Measurements from ENCODE around the gene ABCE1. TPM values are rescaled to one million over a fixed set of nuclear protein-coding genes. Genes with fewer than 3 reads are reported as not detected.

Gene ABCE1
- total RNA-seq, 2 experiments from 2014 or later = 108 to 111 TPM

DNA sequence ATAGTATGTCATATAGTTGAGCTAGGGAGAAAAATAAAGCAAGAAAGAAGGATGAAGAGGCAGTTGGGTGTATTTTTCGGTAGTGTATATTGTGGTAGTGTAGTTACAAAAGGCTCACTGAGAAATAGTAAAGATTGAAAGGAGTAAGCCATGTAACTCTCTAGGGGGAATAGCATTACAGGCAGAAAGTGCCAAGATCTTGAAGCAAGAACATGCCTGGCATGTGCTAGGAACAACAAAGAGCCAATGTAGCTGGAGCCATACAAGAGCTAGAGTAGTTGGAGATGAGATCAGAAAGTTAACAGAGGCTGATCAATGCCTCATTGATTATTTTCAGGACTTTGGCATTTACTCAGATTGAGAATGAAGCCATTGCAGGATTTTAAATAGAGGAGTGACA is 3.0 kb downstream of the ABCE1 start:
- peak overlapping the region; percentile 79 for H3K4me2 ChIP-seq (ENCODE audit: low read length)
- CTCF ChIA-PET (ENCODE audit: unreplicated experiment) = no interaction called here
- no peak overlapping the region for H2AFZ ChIP-seq (ENCODE audit: low read length)
- peaks cover 97% of the 10 kb centered on the region for H3K79me2 ChIP-seq (ENCODE audit: insufficient read depth, low read depth, low read length)
- BruUV-seq (replicated peaks) = no TSS peak
- DNase-seq (ENCODE audit: low spot score) = no peak
- H3K4me3 ChIP-seq (ENCODE audit: low read depth, low read length, poor library complexity, severe bottlenecking) = peak overlapping the region; percentile 22
- H4K20me1 ChIP-seq (ENCODE audit: insufficient read depth, low read length) = peaks cover 50% of the 10 kb centered on the region
- intact Hi-C loops (cut with micrococcal nuclease; ENCODE audit: unreplicated experiment) = no loop called here
- H3K4me1 ChIP-seq (ENCODE audit: insufficient read depth, low read length, poor library complexity, severe bottlenecking) = peaks cover 49% of the 10 kb centered on the region
- peaks cover 60% of the 10 kb centered on the region for H3K36me3 ChIP-seq (ENCODE audit: insufficient read depth, low read length)
- POLR2A ChIA-PET = interaction anchor here (0.9 to 3.0 kb wide), 6 partner anchors 9 to 75 kb away, joined by 3 to 15 read pairs (median 4); no protein-coding TSS in a partner anchor
- no peaks in the 10 kb centered on the region for H3K9me3 ChIP-seq (ENCODE audit: low read length)
- no peak overlapping the region for H3K27ac ChIP-seq (ENCODE audit: low read depth, low read length, poor library complexity, severe bottlenecking)
- TF ChIP-seq, protein P1, sequence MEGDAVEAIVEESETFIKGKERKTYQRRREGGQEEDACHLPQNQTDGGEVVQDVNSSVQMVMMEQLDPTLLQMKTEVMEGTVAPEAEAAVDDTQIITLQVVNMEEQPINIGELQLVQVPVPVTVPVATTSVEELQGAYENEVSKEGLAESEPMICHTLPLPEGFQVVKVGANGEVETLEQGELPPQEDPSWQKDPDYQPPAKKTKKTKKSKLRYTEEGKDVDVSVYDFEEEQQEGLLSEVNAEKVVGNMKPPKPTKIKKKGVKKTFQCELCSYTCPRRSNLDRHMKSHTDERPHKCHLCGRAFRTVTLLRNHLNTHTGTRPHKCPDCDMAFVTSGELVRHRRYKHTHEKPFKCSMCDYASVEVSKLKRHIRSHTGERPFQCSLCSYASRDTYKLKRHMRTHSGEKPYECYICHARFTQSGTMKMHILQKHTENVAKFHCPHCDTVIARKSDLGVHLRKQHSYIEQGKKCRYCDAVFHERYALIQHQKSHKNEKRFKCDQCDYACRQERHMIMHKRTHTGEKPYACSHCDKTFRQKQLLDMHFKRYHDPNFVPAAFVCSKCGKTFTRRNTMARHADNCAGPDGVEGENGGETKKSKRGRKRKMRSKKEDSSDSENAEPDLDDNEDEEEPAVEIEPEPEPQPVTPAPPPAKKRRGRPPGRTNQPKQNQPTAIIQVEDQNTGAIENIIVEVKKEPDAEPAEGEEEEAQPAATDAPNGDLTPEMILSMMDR (conservative IDR thresholded peaks at IDR 0.05; ENCODE audit: low read length) = no peak
- TF ChIP-seq EZH2phosphoT487 (IDR thresholded peaks at IDR 0.05; ENCODE audit: borderline replicate concordance, low read depth, low read length) = no peak
- H3K9me2 ChIP-seq (ENCODE audit: insufficient read depth, low read length) = no peaks in the 10 kb centered on the region

DNA sequence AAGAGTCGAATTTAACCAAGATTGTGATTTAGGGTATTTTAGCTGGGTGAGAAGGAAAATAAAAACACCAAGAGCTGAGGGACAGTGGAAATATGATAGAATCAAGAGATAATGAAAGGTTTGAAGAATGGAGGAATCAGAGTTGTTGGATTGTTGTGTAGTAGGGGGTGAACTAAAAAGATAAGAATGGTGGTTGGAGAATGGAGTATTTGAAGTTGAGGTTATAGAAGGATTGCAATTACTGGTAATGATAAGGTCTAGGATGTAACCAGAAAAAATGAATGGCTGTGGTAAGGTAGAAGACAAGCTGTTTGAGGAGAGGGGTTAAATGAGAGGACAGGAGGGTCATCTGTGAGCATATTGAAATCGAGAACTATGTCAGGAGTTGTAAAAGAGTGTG is 4.5 kb downstream of the ABCE1 start:
- H3K9me3 ChIP-seq (ENCODE audit: low read length) = no peaks in the 10 kb centered on the region
- DNase-seq (ENCODE audit: low spot score) = no peak
- H3K4me2 ChIP-seq (ENCODE audit: low read length) = peak overlapping the region; percentile 79
- peaks cover 97% of the 10 kb centered on the region for H3K79me2 ChIP-seq (ENCODE audit: insufficient read depth, low read depth, low read length)
- TF ChIP-seq, protein P1 (conservative IDR thresholded peaks at IDR 0.05; ENCODE audit: low read length) = no peak
- no peak for TF ChIP-seq EZH2phosphoT487 (IDR thresholded peaks at IDR 0.05; ENCODE audit: borderline replicate concordance, low read depth, low read length)
- CTCF ChIA-PET (ENCODE audit: unreplicated experiment) = interaction anchor here (1.1 kb wide), 1 partner anchor 9 kb away, joined by 3 read pairs; no protein-coding TSS in a partner anchor
- BruUV-seq (replicated peaks) = no TSS peak
- H3K4me3 ChIP-seq (ENCODE audit: low read depth, low read length, poor library complexity, severe bottlenecking) = no peak overlapping the region
- H3K36me3 ChIP-seq (ENCODE audit: insufficient read depth, low read length) = peaks cover 75% of the 10 kb centered on the region
- no peak overlapping the region for H2AFZ ChIP-seq (ENCODE audit: low read length)
- no peaks in the 10 kb centered on the region for H3K9me2 ChIP-seq (ENCODE audit: insufficient read depth, low read length)
- peaks cover 38% of the 10 kb centered on the region for H3K4me1 ChIP-seq (ENCODE audit: insufficient read depth, low read length, poor library complexity, severe bottlenecking)
- H3K27ac ChIP-seq (ENCODE audit: low read depth, low read length, poor library complexity, severe bottlenecking) = no peak overlapping the region
- POLR2A ChIA-PET = interaction anchor here (1.0 to 2.7 kb wide), 2 partner anchors 10 to 21 kb away, joined by 3 to 10 read pairs; no protein-coding TSS in a partner anchor
- intact Hi-C loops (cut with micrococcal nuclease; ENCODE audit: unreplicated experiment) = no loop called here
- H4K20me1 ChIP-seq (ENCODE audit: insufficient read depth, low read length) = peaks cover 51% of the 10 kb centered on the region

DNA sequence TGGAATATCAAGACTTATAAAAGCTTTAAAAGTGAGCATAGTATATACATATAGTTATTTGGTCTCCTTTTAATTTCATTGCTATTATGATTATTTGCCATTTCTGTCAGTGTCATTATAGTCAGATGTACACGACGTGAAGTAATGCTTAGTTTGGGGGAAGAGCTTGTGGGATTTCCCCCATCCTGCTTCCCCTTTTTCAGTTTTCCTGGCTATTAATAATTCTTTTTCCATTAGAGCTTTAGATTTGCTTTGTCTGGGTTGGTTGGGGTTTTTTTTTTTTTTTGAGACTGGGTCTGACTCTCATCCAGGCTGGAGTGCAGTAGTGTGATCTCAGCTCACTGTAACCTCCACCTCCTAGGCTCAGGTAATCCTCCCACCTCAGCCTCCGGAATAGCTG is 5.4 kb downstream of the ABCE1 start:
- TF ChIP-seq, protein P1 (conservative IDR thresholded peaks at IDR 0.05; ENCODE audit: low read length) = no peak
- POLR2A ChIA-PET = interaction anchor here (0.7 to 2.2 kb wide), 3 partner anchors 10 to 935 kb away, joined by 3 to 8 read pairs (median 3); no protein-coding TSS in a partner anchor

More for the DNA sequence above, 5.4 kb downstream of the ABCE1 start:
- CTCF ChIA-PET (ENCODE audit: unreplicated experiment) = interaction anchor here (1.1 to 1.2 kb wide), 2 partner anchors 9 to 75 kb away, joined by 3 read pairs; no protein-coding TSS in a partner anchor
- Histone ChIP-seq H3K79me2 (ENCODE audit: insufficient read depth, low read depth, low read length) (peaks cover 100% of the 10 kb centered on the region), H3K36me3 (ENCODE audit: insufficient read depth, low read length) (peaks cover 84% of the 10 kb centered on the region), H3K4me1 (ENCODE audit: insufficient read depth, low read length, poor library complexity, severe bottlenecking) (peaks cover 38% of the 10 kb centered on the region), H3K9me3 (ENCODE audit: low read length) (no peaks in the 10 kb centered on the region), H4K20me1 (ENCODE audit: insufficient read depth, low read length) (peaks cover 51% of the 10 kb centered on the region), H3K4me3 (ENCODE audit: low read depth, low read length, poor library complexity, severe bottlenecking) (no peak overlapping the region), H3K9me2 (ENCODE audit: insufficient read depth, low read length) (no peaks in the 10 kb centered on the region), H2AFZ (ENCODE audit: low read length) (no peak overlapping the region), H3K27ac (ENCODE audit: low read depth, low read length, poor library complexity, severe bottlenecking) (no peak overlapping the region), H3K4me2 (ENCODE audit: low read length) (peak overlapping the region; percentile 79)
- BruUV-seq (replicated peaks) = no TSS peak
- intact Hi-C loops (cut with micrococcal nuclease; ENCODE audit: unreplicated experiment) = no loop called here
- DNase-seq (ENCODE audit: low spot score) = no peak

All from OCI-LY7 (cell line).